Measurements from ENCODE around the gene DLG2. TPM values are rescaled to one million over a fixed set of nuclear protein-coding genes. Genes with fewer than 3 reads are reported as not detected.

The DLG2 gene
- total RNA-seq, 4 donors from 2014 or later, result 37.9 to 71.5 (median 44.9) TPM

GRCh38 chr11:83693306-83693992, 1933.7 kb downstream of the DLG2 start:
- Histone ChIP-seq H3K4me3 (no peak overlapping the region), H3K4me1 (peaks cover 29% of the 10 kb centered on the region), H3K27ac (no peak overlapping the region), H3K27me3 (no peaks in the 10 kb centered on the region), H3K9me3 (no peaks in the 10 kb centered on the region), H3K36me3 (no peaks in the 10 kb centered on the region)
- no peak for TF ChIP-seq CTCF (IDR thresholded peaks at IDR 0.05)
- no peak for TF ChIP-seq POLR2AphosphoS5 (IDR thresholded peaks at IDR 0.05)
- no peak for TF ChIP-seq POLR2A (IDR thresholded peaks at IDR 0.05)
- TF ChIP-seq EP300 (IDR thresholded peaks at IDR 0.05), result no peak
- WGBS, result 66% methylated on average over 8 of the region's 8 CpGs
- DNase-seq (ENCODE audit: low spot score in 2 of 2), result no peak

- H3K4me1 ChIP-seq, result peaks cover 29% of the 10 kb centered on the region
- no peak for DNase-seq (ENCODE audit: low spot score in 2 of 2)
- peak overlapping the region; percentile 4 for H3K27ac ChIP-seq
- H3K36me3 ChIP-seq, result no peaks in the 10 kb centered on the region
- 68% methylated on average over 1 of the region's 1 CpG for WGBS
- no peaks in the 10 kb centered on the region for H3K9me3 ChIP-seq
- no peak for TF ChIP-seq POLR2A (IDR thresholded peaks at IDR 0.05)
- no peak for TF ChIP-seq CTCF (IDR thresholded peaks at IDR 0.05)
- TF ChIP-seq EP300 (IDR thresholded peaks at IDR 0.05), result no peak
- TF ChIP-seq POLR2AphosphoS5 (IDR thresholded peaks at IDR 0.05), result no peak
- no peak overlapping the region for H3K4me3 ChIP-seq
- no peaks in the 10 kb centered on the region for H3K27me3 ChIP-seq
These were observed 1934.5 kb downstream of the DLG2 start for GRCh38 chr11:83692675-83693074.

DNA sequence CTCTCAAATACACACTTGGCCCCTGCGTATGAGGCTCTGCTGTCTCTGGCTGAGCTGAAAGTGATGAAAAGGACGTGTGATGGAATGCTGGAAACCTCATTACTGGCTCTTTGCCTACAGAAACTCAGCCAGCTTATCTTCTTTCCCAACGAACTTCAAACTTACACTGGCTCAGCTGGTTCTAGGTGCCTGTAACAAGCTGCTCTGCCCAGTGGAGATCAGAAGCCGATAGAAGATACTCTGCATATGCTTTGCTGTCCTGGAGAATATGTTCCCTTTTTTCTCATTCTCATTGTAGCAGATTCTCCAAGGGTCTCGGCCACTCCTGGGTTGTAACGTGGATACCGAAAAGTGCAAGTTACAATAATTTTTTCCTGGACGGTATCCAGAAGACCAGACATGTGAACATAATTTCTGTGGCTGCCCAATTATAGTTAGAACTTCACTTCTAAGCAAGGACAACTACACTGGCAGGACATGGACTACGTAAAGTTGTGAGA, 1935.6 kb downstream of the DLG2 start:
- no peak for DNase-seq (ENCODE audit: low spot score in 2 of 2)

GRCh38 chr11:83689144-83689780, 1937.9 kb downstream of the DLG2 start:
- WGBS, result 87% methylated on average over 1 of the region's 1 CpG
- Histone ChIP-seq H3K4me3 (no peak overlapping the region), H3K36me3 (no peaks in the 10 kb centered on the region), H3K4me1 (peaks cover 29% of the 10 kb centered on the region), H3K27me3 (no peaks in the 10 kb centered on the region), H3K27ac (no peak overlapping the region), H3K9me3 (no peaks in the 10 kb centered on the region)
- TF ChIP-seq POLR2A (IDR thresholded peaks at IDR 0.05) (no peak), POLR2AphosphoS5 (IDR thresholded peaks at IDR 0.05) (no peak), CTCF (IDR thresholded peaks at IDR 0.05) (no peak), EP300 (IDR thresholded peaks at IDR 0.05) (no peak)
- DNase-seq (ENCODE audit: low spot score in 2 of 2), result no peak

More for the DNA sequence above, 1935.6 kb downstream of the DLG2 start:
- Histone ChIP-seq H3K4me1 (peaks cover 29% of the 10 kb centered on the region), H3K36me3 (no peaks in the 10 kb centered on the region), H3K4me3 (no peak overlapping the region), H3K27ac (peak overlapping the region; percentile 0), H3K9me3 (no peaks in the 10 kb centered on the region), H3K27me3 (no peaks in the 10 kb centered on the region)
- 25% methylated on average over 9 of the region's 9 CpGs for WGBS
- TF ChIP-seq POLR2AphosphoS5 (IDR thresholded peaks at IDR 0.05) (no peak), EP300 (IDR thresholded peaks at IDR 0.05) (no peak), POLR2A (IDR thresholded peaks at IDR 0.05) (no peak), CTCF (IDR thresholded peaks at IDR 0.05) (no peak)

GRCh38 chr11:83687787-83688186, 1939.4 kb downstream of the DLG2 start:
- 77% methylated on average over 5 of the region's 5 CpGs for WGBS
- Histone ChIP-seq H3K9me3 (no peaks in the 10 kb centered on the region), H3K27me3 (no peaks in the 10 kb centered on the region), H3K4me1 (peaks cover 18% of the 10 kb centered on the region), H3K27ac (no peak overlapping the region), H3K36me3 (no peaks in the 10 kb centered on the region), H3K4me3 (no peak overlapping the region)
- DNase-seq (ENCODE audit: low spot score in 2 of 2), result no peak
- no peak for TF ChIP-seq POLR2AphosphoS5 (IDR thresholded peaks at IDR 0.05)
- no peak for TF ChIP-seq CTCF (IDR thresholded peaks at IDR 0.05)
- no peak for TF ChIP-seq EP300 (IDR thresholded peaks at IDR 0.05)
- no peak for TF ChIP-seq POLR2A (IDR thresholded peaks at IDR 0.05)

All from suprapubic skin (tissue), 4 donors.